Stimulated activated CD8-positive, alpha-beta memory T cell treated with anti-CD3 and anti-CD28 coated beads, Interleukin-12 subunit alpha, Interleukin-12 subunit beta, amount 100 ng/mL, for 4 hours (primary cell): Measurements from ENCODE around the gene GPALPP1.
"Not testable (repeated sequence)": the region's sequence is repeated elsewhere in the genome, so short reads cannot be mapped to it uniquely, and the experiment has no call there.

ENCODE experiments used
- DNase-seq: peaks from one replicate; pipeline ENCODE4 v3.0.0-alpha.2; 2020; ENCODE audit warnings: low read depth

Gene GPALPP1

GRCh38 chr13:44989071-44989889 lies at the start of gene GPALPP1, which contains the start of gene NUFIP1:
TSS of gene GPALPP1 (plus strand) at chr13:44989538. CDS start at chr13:44989655, 117 bp downstream.
TSS of gene NUFIP1 (minus strand) at chr13:44989471. CDS start at chr13:44989436, 35 bp downstream.
- peak; percentile 82 for DNase-seq

- DNase-seq = not testable (repeated sequence)
Observed at GRCh38 chr13:44943411-44943810, 45.9 kb upstream of the GPALPP1 start.

- DNase-seq = no peak
Observed at GRCh38 chr13:44951184-44951583, 38.2 kb upstream of the GPALPP1 start.

GRCh38 chr13:44952671-44953070 lies 36.7 kb upstream of the GPALPP1 start:
- DNase-seq = no peak

GRCh38 chr13:44954224-44954623 lies 35.1 kb upstream of the GPALPP1 start:
- no peak for DNase-seq

GRCh38 chr13:44955406-44955805 lies 33.9 kb upstream of the GPALPP1 start:
- no peak for DNase-seq

- DNase-seq = no peak
Observed at GRCh38 chr13:44961997-44962396, 27.3 kb upstream of the GPALPP1 start.

- DNase-seq = no peak
Observed at GRCh38 chr13:44967704-44968433, 21.5 kb upstream of the GPALPP1 start.

- DNase-seq = no peak
Observed at GRCh38 chr13:44968434-44968815, 20.9 kb upstream of the GPALPP1 start.

GRCh38 chr13:44969551-44970484 lies 19.5 kb upstream of the GPALPP1 start:
- no peak for DNase-seq

- DNase-seq = no peak
Observed at GRCh38 chr13:44971656-44972595, 17.4 kb upstream of the GPALPP1 start.

- no peak for DNase-seq
Observed at GRCh38 chr13:44972956-44973581, 16.3 kb upstream of the GPALPP1 start.

- no peak for DNase-seq
Observed at GRCh38 chr13:44974056-44974793, 15.1 kb upstream of the GPALPP1 start.

- no peak for DNase-seq
Observed at GRCh38 chr13:44976196-44976595, 13.1 kb upstream of the GPALPP1 start.

- no peak for DNase-seq
Observed at GRCh38 chr13:44976949-44977583, 12.3 kb upstream of the GPALPP1 start.

GRCh38 chr13:44978328-44978727 lies 11.0 kb upstream of the GPALPP1 start:
- DNase-seq = no peak

- no peak for DNase-seq
Observed at GRCh38 chr13:44989941-44990340, 603 bp downstream of the GPALPP1 start.

- DNase-seq = no peak
Observed at GRCh38 chr13:45003417-45003816, 14.1 kb downstream of the GPALPP1 start.

GRCh38 chr13:45004096-45004495 lies 14.8 kb downstream of the GPALPP1 start:
- no peak for DNase-seq
